NCI-H2029 (cell line): ENCODE data around the gene MARCHF5.
"Not testable (repeated sequence)": the region's sequence is repeated elsewhere in the genome, so short reads cannot be mapped to it uniquely, and the experiment has no call there.

Experiments used
- DNase-seq: peaks from one replicate; lab custom pipeline; 2025; lab: John Stamatoyannopoulos, UW

MARCHF5 gene

DNA sequence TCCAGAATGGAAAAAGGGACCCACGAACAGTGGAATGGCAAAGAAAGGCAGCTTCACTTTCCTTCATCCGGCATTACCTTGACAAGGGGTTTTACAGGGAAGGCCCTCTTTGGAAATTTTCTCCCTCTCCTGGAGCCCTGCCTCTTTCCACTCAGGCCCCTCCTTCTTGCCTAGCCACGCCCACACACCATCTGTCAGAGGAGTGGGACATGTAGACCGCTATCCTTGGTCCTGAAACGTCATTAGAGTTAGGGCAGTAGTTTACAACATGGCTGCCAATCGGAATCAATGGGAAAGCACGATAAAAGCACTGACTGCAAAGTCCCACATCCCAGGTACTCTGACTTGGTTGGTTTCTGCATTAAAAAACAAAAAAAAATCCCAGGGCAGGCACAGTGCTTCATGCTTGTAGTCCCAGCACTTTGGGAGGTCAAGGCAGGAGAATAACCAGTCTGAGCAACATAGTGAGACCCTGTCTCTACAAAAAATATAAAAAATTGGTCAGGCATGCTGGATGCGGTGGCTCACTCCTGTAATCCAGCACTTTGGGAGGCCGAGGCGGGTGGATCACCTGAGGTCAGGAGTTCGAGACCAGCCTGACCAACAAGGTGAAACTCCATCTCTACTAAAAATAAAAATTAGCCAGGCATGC is 96.4 kb downstream of the MARCHF5 start:
- DNase-seq = no peak

DNA sequence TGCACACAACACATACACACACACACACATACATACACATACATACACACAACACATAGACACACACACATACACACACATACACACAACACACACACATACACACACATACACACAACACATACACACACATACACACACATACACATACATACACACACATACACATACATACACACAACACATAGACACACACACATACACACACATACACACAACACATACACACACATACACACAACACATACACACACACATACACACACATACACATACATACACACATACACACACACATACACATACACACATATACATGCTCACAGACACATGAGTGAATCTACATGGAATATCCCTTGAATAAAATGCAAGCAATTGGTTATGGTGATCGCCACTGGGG is 102.2 kb downstream of the MARCHF5 start:
- DNase-seq = not testable (repeated sequence)

DNA sequence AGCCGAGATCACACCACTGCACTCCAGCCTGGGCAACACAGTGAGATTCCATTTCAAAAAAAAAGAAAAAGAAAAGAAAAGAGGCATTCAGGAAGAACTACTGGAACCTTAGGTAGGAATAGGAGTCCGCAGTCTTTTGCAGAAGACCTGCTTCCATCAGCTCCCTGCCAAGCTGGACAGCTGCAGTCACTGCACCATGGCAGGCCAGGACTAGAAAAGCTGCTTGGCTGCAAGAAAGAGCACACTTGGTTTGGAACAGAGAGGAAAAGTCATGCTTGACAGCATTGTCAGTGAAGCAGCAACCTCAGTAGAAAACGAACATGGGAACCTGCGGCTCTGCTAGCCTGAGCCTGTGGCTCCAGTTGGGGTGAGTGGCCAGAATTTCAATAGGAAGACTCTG is 104.3 kb downstream of the MARCHF5 start:
- DNase-seq = no peak

DNA sequence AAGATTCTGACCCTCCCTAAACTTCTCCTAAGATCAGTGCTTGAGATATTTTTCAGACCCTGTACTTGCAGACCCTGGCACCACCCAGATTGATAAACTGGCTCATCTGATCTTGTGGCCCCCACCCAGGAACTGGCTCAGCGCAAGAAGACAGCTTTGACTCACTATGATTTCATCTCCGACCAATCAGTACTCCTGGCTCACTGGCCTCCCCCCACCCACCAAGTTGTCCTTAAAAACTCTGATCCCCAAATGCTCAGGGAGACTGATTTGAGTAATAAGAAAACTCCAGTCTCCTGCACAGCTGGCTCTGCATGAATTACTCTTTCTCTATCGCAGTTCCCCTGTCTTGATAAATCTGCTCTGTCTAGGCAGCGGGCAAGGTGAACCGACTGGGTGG is 111.3 kb downstream of the MARCHF5 start:
- not testable (repeated sequence) for DNase-seq
